ENCODE results near the gene IDH1.

GRCh38 chr2:208297961-208298360, 43.1 kb upstream of the IDH1 start:
- TF ChIP-seq NFRKB (IDR thresholded peaks at IDR 0.05) (no peak), BHLHE40 (IDR thresholded peaks at IDR 0.05; ENCODE audit: borderline replicate concordance) (no peak), SP1 (IDR thresholded peaks at IDR 0.05) (no peak), HDGF (IDR thresholded peaks at IDR 0.05; ENCODE audit: borderline replicate concordance) (no peak), ZNF384 (IDR thresholded peaks at IDR 0.05) (no peak), ARNT (IDR thresholded peaks at IDR 0.05) (no peak), ELF4 (IDR thresholded peaks at IDR 0.05) (no peak), FOXA1 (IDR thresholded peaks at IDR 0.05) (no peak), TARDBP (IDR thresholded peaks at IDR 0.05) (no peak), CTBP1 (IDR thresholded peaks at IDR 0.05; ENCODE audit: borderline replicate concordance) (no peak), SUZ12 (IDR thresholded peaks at IDR 0.05) (no peak)
- TF ChIP-seq, protein P1, sequence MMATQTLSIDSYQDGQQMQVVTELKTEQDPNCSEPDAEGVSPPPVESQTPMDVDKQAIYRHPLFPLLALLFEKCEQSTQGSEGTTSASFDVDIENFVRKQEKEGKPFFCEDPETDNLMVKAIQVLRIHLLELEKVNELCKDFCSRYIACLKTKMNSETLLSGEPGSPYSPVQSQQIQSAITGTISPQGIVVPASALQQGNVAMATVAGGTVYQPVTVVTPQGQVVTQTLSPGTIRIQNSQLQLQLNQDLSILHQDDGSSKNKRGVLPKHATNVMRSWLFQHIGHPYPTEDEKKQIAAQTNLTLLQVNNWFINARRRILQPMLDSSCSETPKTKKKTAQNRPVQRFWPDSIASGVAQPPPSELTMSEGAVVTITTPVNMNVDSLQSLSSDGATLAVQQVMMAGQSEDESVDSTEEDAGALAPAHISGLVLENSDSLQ (IDR thresholded peaks at IDR 0.05) = no peak
